UCSD-AML1 (cell line): Measurements from ENCODE around the gene RILP.
"Not testable (repeated sequence)": the region's sequence is repeated elsewhere in the genome, so short reads cannot be mapped to it uniquely, and the experiment has no call there.

Experiments used
- DNase-seq: peaks from one replicate; lab custom pipeline; 2025; ENCODE audit not compliant: unreplicated experiment; lab: John Stamatoyannopoulos, UW

RILP gene, protein sequence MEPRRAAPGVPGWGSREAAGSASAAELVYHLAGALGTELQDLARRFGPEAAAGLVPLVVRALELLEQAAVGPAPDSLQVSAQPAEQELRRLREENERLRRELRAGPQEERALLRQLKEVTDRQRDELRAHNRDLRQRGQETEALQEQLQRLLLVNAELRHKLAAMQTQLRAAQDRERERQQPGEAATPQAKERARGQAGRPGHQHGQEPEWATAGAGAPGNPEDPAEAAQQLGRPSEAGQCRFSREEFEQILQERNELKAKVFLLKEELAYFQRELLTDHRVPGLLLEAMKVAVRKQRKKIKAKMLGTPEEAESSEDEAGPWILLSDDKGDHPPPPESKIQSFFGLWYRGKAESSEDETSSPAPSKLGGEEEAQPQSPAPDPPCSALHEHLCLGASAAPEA

DNA sequence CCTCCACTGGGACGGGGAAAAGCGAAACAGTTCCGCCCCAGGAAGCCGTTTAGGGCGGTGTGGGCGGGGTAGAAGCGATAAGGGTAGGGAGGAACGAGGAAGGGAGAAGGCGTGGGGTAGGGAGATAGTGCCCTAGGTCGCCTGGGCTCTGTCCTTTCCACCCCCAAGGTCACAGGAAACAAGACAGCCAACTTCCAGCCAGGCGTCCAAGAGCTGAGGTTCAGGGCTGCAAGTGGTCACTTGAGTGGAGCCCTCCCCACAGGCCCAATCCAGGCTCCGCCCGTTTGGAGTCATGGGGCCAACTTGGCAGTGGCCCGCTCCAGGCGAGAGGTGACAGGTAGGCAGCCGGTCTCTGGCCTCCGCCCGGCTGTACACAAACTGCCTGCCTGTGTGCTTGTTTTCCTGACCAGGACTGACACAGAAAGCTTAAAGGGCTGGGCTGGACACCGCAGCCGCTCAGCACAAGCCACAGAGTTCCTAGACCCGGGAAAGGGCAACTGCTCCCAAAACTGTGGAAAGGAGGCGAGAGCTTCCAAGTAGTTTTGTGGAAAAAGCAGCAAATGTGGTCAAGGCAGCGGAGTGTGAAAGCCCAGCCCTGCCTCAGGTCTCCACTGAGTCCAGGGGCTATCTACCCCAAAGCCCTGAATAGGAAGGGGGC lies at the start of gene RILP:
TSS of gene RILP (minus strand) at position 23 of the 658 bp plus-strand sequence. CDS start 62 bp downstream, outside the sequence.
- peak; percentile 83 for DNase-seq

GRCh38 chr17:1697681-1698080 lies 48.0 kb upstream of the RILP start:
- no peak for DNase-seq

- no peak for DNase-seq
Measured at GRCh38 chr17:1695365-1695764, 45.7 kb upstream of the RILP start.

- DNase-seq: no peak
Measured at GRCh38 chr17:1693339-1693738, 43.7 kb upstream of the RILP start.

GRCh38 chr17:1690544-1691221 lies 41.0 kb upstream of the RILP start:
- no peak for DNase-seq

- not testable (repeated sequence) for DNase-seq
Measured at GRCh38 chr17:1688405-1688804, 38.7 kb upstream of the RILP start.

- no peak for DNase-seq
Measured at GRCh38 chr17:1686086-1686485, 36.4 kb upstream of the RILP start.

GRCh38 chr17:1684378-1685189 lies 34.9 kb upstream of the RILP start, which contains the start of gene PRPF8:
Gene PRPF8 (minus strand): TSS chr17:1684867. CDS start chr17:1684571, 296 bp downstream.
- DNase-seq: peak; percentile 98

GRCh38 chr17:1683459-1683858 lies 33.8 kb upstream of the RILP start:
- peak; percentile 52 for DNase-seq

DNA sequence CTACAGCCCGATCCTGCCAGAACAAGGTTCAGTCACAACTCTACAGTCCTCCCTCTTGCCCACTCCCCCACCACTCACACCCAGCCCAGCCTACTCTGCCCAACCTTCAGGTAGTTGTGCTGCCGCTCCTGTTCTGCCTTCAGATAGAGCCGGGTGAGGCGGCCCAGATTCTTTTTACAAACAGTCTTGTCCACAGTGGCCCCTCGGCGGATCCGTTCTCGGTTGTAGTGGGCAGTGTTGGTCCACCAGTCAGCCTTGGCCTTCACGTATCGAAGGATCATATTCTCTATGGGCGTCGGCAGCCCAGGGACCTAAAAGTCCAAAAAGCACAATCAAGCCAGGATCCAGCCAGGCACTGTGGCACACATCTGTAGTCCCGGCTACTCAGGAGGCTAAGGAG lies 26.7 kb upstream of the RILP start:
- no peak for DNase-seq

GRCh38 chr17:1673041-1673785 lies 23.5 kb upstream of the RILP start:
- DNase-seq: no peak

GRCh38 chr17:1663934-1664333 lies 14.3 kb upstream of the RILP start:
- DNase-seq: not testable (repeated sequence)

DNA sequence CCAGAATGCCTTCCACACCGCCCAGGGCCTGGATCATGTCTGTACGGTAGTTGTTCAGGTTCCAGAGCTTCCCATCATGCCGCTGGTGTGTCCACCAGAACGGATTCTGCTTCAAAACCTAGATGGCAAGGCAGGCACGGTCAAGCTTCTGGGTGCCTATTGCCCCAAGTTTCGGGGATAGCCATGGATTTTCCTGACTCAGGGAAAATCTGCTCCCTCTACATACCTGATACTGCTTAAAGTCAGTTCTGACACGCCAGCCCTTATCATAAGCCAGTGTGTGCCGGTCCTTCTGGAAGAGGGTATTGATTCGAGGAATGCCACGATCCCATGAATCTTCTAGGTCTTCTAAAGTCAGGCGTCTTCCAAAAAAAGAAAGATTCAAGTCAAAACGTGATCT lies 11.4 kb upstream of the RILP start:
- no peak for DNase-seq

DNA sequence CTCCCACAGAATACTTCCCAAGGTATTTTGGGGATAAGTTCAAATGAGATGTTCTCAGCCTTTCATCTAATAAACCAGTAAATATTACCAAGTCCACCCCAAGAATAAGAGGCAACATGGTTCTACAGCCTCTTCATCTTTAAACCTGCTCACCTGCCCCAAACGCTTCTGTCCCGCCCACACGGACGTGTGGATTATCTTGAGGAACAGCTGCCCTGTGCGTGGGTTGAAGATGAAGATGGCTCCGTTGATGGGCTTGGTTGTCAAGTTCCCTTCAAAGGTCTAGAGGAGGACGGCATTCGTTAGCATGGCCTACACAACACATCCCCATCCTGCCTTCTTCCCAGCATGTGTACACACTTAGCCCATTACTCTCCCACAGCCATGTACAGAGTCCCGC lies 8.4 kb upstream of the RILP start:
- DNase-seq: no peak

- no peak for DNase-seq
Measured at GRCh38 chr17:1653735-1654134, 4.1 kb upstream of the RILP start.

DNA sequence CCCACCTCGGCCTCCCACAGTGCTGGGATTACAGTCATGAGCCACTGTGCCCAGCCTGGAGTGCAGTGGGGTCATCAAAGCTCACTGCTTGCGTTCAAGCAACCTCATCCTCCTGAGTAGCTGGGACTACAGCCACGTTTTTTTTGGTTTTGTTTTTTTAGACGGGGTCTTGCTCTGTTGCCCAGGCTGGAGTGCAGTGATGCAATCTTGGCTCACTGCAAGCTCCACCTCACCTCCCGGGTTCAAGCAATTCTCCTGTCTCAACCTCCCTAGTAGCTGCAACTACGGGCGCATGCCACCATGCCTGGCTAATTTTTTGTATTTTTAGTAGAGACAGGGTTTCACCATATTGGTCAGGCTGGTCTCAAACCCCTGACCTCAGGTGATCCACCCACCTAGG lies 3.1 kb upstream of the RILP start:
- DNase-seq: not testable (repeated sequence)

DNA sequence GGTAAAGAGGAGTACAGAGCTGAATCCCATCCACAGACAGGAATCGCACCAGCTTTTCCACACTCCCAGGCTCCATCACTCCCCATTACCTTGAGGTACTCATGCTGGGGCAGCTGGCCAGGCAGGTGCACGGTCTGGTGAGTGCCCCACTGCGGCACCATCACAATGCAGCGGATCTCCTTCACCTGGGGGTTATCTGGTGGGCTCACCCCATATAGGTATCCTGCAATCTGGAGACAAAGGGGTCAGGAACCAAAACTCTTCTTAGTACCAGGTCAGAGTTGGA lies 1.8 kb upstream of the RILP start:
- no peak for DNase-seq

GRCh38 chr17:1650731-1651558 lies 1.3 kb upstream of the RILP start:
- DNase-seq: no peak

- peak; percentile 96 for DNase-seq
Measured at GRCh38 chr17:1648963-1649843, 463 bp downstream of the RILP start.
